HG03095 (cell line): ENCODE results near the gene LATS2.

ENCODE experiments used
- ATAC-seq: cut with Tn5 transposase; IDR thresholded peaks from one replicate; pipeline ENCODE4 v1.9.1; 2021; ENCODE audit warnings: moderate library complexity; ENCODE audit not compliant: unreplicated experiment

The LATS2 gene

GRCh38 chr13:21048901-21049698, 12.3 kb downstream of the LATS2 start:
- no peak for ATAC-seq

- ATAC-seq, result no peak
Measured at GRCh38 chr13:21047591-21048282, 13.6 kb downstream of the LATS2 start.

- no peak for ATAC-seq
Measured at GRCh38 chr13:21047087-21047486, 14.3 kb downstream of the LATS2 start.

GRCh38 chr13:21046203-21046602, 15.2 kb downstream of the LATS2 start:
- ATAC-seq, result no peak

- ATAC-seq, result no peak
Measured at GRCh38 chr13:21045100-21045499, 16.3 kb downstream of the LATS2 start.

GRCh38 chr13:21043898-21044297, 17.5 kb downstream of the LATS2 start:
- ATAC-seq, result no peak

GRCh38 chr13:21040120-21040826, 21.1 kb downstream of the LATS2 start:
- ATAC-seq, result no peak

- no peak for ATAC-seq
Measured at GRCh38 chr13:21039097-21039800, 22.1 kb downstream of the LATS2 start.

GRCh38 chr13:21037656-21038055, 23.7 kb downstream of the LATS2 start:
- ATAC-seq, result no peak

- ATAC-seq, result no peak
Measured at GRCh38 chr13:21035498-21035897, 25.9 kb downstream of the LATS2 start.

- ATAC-seq, result no peak
Measured at GRCh38 chr13:21034603-21035191, 26.7 kb downstream of the LATS2 start.

GRCh38 chr13:21033856-21034602, 27.4 kb downstream of the LATS2 start:
- ATAC-seq, result no peak

GRCh38 chr13:21033212-21033840, 28.1 kb downstream of the LATS2 start:
- ATAC-seq, result no peak

- no peak for ATAC-seq
Measured at GRCh38 chr13:21032656-21033055, 28.7 kb downstream of the LATS2 start.

- ATAC-seq, result no peak
Measured at GRCh38 chr13:21031594-21032275, 29.7 kb downstream of the LATS2 start.

GRCh38 chr13:21025539-21025938, 35.8 kb downstream of the LATS2 start:
- ATAC-seq, result no peak

- ATAC-seq, result no peak
Measured at GRCh38 chr13:21022056-21022979, 39.1 kb downstream of the LATS2 start.

GRCh38 chr13:21020581-21020980, 40.8 kb downstream of the LATS2 start:
- no peak for ATAC-seq
